Measurements from ENCODE around the gene PTPRN2. TPM values are rescaled to one million over a fixed set of nuclear protein-coding genes. Genes with fewer than 3 reads are reported as not detected.

PTPRN2 gene
- total and polyA plus RNA-seq, 9 of the 15 experiments (the other 6 are each of a cell fraction or from before 2014, with no cell fraction given): not detected

- Histone ChIP-seq H3K27ac (ENCODE audit: extremely low read depth, low read depth, low read length) (no peak overlapping the region), H3K4me3 (no peak overlapping the region), H4K20me1 (replicated peaks; ENCODE audit: control insufficient read depth, insufficient read depth, low read length) (no peaks in the 10 kb centered on the region; the same call in 1 of the 2 replicates), H3K4me2 (ENCODE audit: insufficient read depth, low read length) (no peak overlapping the region), H3K9me3 (replicated peaks; ENCODE audit: control insufficient read depth, insufficient read depth, low read depth, low read length) (no peaks in the 10 kb centered on the region; the same call in 1 of the 2 replicates), H3K9me1 (ENCODE audit: control insufficient read depth, insufficient read depth, low read length) (no peaks in the 10 kb centered on the region), H3K4me1 (replicated peaks in 1 of 2; ENCODE audit: control insufficient read depth in 2 of 2, insufficient read depth in 2 of 2, low read length in 2 of 2) (peaks cover 0 to 9% of the 10 kb centered on the region in 2 experiments; a peak in 1 of 5 replicates), H3K79me2 (ENCODE audit: control insufficient read depth, insufficient read depth, low read length) (no peaks in the 10 kb centered on the region), H2AFZ (ENCODE audit: low read depth, low read length) (no peak overlapping the region), H3K27me3 (ENCODE audit: control insufficient read depth in 2 of 2, insufficient read depth in 2 of 2, low read length in 2 of 2) (peaks cover 46 to 80% of the 10 kb centered on the region in 2 experiments; a peak in 4 of 5 replicates), H3K36me3 (ENCODE audit: control insufficient read depth, insufficient read depth, low read length) (no peaks in the 10 kb centered on the region), H3K9ac (ENCODE audit: insufficient read depth in 1 of 2, low read depth in 2 of 2, low read length in 2 of 2) (no peak overlapping the region)
- no TSS peak for BruUV-seq (replicated peaks)
- in situ Hi-C loops (cut with MboI) (no loop called here), intact Hi-C loops (cut with micrococcal nuclease) (no loop called here)
- WGBS (ENCODE audit: insufficient coverage, low coverage, missing lambda C conversion rate): 0% methylated on average over 13 of the region's 13 CpGs
- no peak for TF ChIP-seq ZNF12 (CRISPR knock-in tag; IDR thresholded peaks at IDR 0.05)
- no peak for TF ChIP-seq PHF8 (IDR thresholded peaks at IDR 0.05; ENCODE audit: borderline replicate concordance, low read length)
- no peak for TF ChIP-seq PRMT5 (CRISPR knock-in tag; IDR thresholded peaks at IDR 0.05)
- TF ChIP-seq RFX7 (CRISPR knock-in tag; IDR thresholded peaks at IDR 0.05): no peak
- no peak for TF ChIP-seq MCM3 (IDR thresholded peaks at IDR 0.05)
- TF ChIP-seq KAT8 (IDR thresholded peaks at IDR 0.05; ENCODE audit: low read depth): no peak
- TF ChIP-seq BDP1 (IDR thresholded peaks at IDR 0.05; ENCODE audit: insufficient read depth, insufficient read length): no peak
- TF ChIP-seq CBFA2T3 (IDR thresholded peaks at IDR 0.05): no peak
- POLR2A ChIA-PET: interaction anchor here (0.5 to 1.3 kb wide), 3 partner anchors 41 to 140 kb away, joined by 3 to 4 read pairs (median 3); no protein-coding TSS in a partner anchor
- ATAC-seq (no peak), DNase-seq (ENCODE audit: extremely low read depth in 1 of 4, low spot score in 3 of 4) (no peak), FAIRE-seq (no peak)
- CTCF ChIA-PET (ENCODE audit: low intra/inter-chr PET ratio): interaction anchor here (0.6 kb wide), 1 partner anchor 10 kb away, joined by 6 read pairs; no protein-coding TSS in a partner anchor
Measured at GRCh38 chr7:158446281-158446680, 141.3 kb downstream of the PTPRN2 start.
